WTC11 (cell line): ENCODE results near the gene CCNF. TPM values are rescaled to one million over a fixed set of nuclear protein-coding genes. Genes with fewer than 3 reads are reported as not detected.

ENCODE experiments used
- ATAC-seq: fragments of 200-7000 bp; cut with Tn5 transposase; 2 replicates; pipeline ENCODE4 v1.10.0; 2021; ENCODE audit warnings: mild to moderate bottlenecking, moderate library complexity
- CTCF ChIA-PET: fragments of 300-600 bp; sonication (Branson Sonifier 250); formaldehyde crosslinking; loops from one replicate; lab custom pipeline; 2021; ENCODE audit warnings: antibody characterized with exemption; lab: Charles Lee
- POLR2A ChIA-PET: fragments of 350-600 bp; sonication (Branson Sonifier 250); formaldehyde crosslinking; loops from one replicate; lab custom pipeline; 2021; ENCODE audit warnings: antibody characterized with exemption; lab: Charles Lee
- DNase-seq: peaks from one replicate; pipeline ENCODE4 v3.0.0; 2021; ENCODE audit warnings: low spot score
- H3K27ac Mint-ChIP-seq: 2 replicates; pipeline ENCODE4 v1.8.0; 2021; ENCODE audit warnings: mixed read lengths
- H3K27me3 Mint-ChIP-seq: 2 replicates; pipeline ENCODE4 v1.8.0; 2021; ENCODE audit warnings: low read depth, mild to moderate bottlenecking, moderate library complexity, mixed read lengths
- H3K36me3 Mint-ChIP-seq: 2 replicates; pipeline ENCODE4 v1.8.0; 2021; ENCODE audit warnings: mixed read lengths
- H3K4me1 Mint-ChIP-seq: 2 replicates; pipeline ENCODE4 v1.8.0; 2022; ENCODE audit warnings: mixed read lengths
- H3K4me3 Mint-ChIP-seq: 2 replicates; pipeline ENCODE4 v1.8.0; 2021; ENCODE audit warnings: mild to moderate bottlenecking, moderate library complexity, mixed read lengths
- H3K9me3 Mint-ChIP-seq: 2 replicates; pipeline ENCODE4 v1.8.0; 2021; ENCODE audit warnings: mixed read lengths
- AR ChIP-seq: fragments of 250-450 bp; sonication (Bioruptor Pico); IDR thresholded peaks from 2 replicates; pipeline ENCODE4 v1.9.0; 2021; ENCODE audit warnings: mild to moderate bottlenecking
- ARID4B ChIP-seq: sonication (generic); formaldehyde crosslinking; IDR thresholded peaks from 2 replicates; pipeline ENCODE4 v1.8.0; 2023; ENCODE audit warnings: missing genetic modification reagents, mild to moderate bottlenecking, borderline replicate concordance
- CDX4 ChIP-seq: fragments of 250-450 bp; sonication (Bioruptor Pico); IDR thresholded peaks from 2 replicates; pipeline ENCODE4 v1.9.0; 2021; ENCODE audit warnings: moderate library complexity, mild to moderate bottlenecking, inconsistent platforms, borderline replicate concordance
- CREB1 ChIP-seq: sonication (generic); formaldehyde crosslinking; IDR thresholded peaks from 2 replicates; pipeline ENCODE4 v1.8.0; 2023; ENCODE audit warnings: mild to moderate bottlenecking, missing genetic modification reagents
- EMX1 ChIP-seq: fragments of 250-450 bp; sonication (Bioruptor Pico); IDR thresholded peaks from 2 replicates; pipeline ENCODE4 v1.8.0; 2021; ENCODE audit warnings: mild to moderate bottlenecking
- JAZF1 ChIP-seq: fragments of 250-450 bp; sonication (Bioruptor Pico); IDR thresholded peaks from 2 replicates; pipeline ENCODE4 v1.9.0; 2021; ENCODE audit warnings: moderate library complexity, mild to moderate bottlenecking, inconsistent platforms
- JUN ChIP-seq: sonication (generic); formaldehyde crosslinking; IDR thresholded peaks from 2 replicates; pipeline ENCODE4 v1.8.0; 2023; ENCODE audit warnings: mild to moderate bottlenecking, missing genetic modification reagents
- MXD4 ChIP-seq: fragments of 250-450 bp; sonication (Bioruptor Pico); IDR thresholded peaks from 2 replicates; pipeline ENCODE4 v1.8.0; 2021; ENCODE audit warnings: mild to moderate bottlenecking, moderate library complexity, borderline replicate concordance
- NFE2L1 ChIP-seq: sonication (generic); formaldehyde crosslinking; IDR thresholded peaks from 2 replicates; pipeline ENCODE4 v1.8.1; 2023; ENCODE audit warnings: missing genetic modification reagents
- NFYB ChIP-seq: sonication (generic); formaldehyde crosslinking; conservative IDR thresholded peaks from 2 replicates; pipeline ENCODE4 v1.8.0; 2022; ENCODE audit warnings: low read depth, missing genetic modification reagents
- NR2C2 ChIP-seq: sonication (generic); formaldehyde crosslinking; IDR thresholded peaks from 2 replicates; pipeline ENCODE4 v1.8.0; 2022; ENCODE audit warnings: mild to moderate bottlenecking, missing genetic modification reagents
- NR3C1 ChIP-seq: sonication (generic); formaldehyde crosslinking; conservative IDR thresholded peaks from 2 replicates; pipeline ENCODE4 v1.8.1; 2023; ENCODE audit warnings: low read depth, mild to moderate bottlenecking, missing genetic modification reagents
- PRDM15 ChIP-seq: sonication (generic); formaldehyde crosslinking; IDR thresholded peaks from 2 replicates; pipeline ENCODE4 v1.8.0; 2022; ENCODE audit warnings: missing genetic modification reagents
- SMAD4 ChIP-seq: sonication (generic); formaldehyde crosslinking; IDR thresholded peaks from 2 replicates; pipeline ENCODE4 v1.8.0; 2022; ENCODE audit warnings: mild to moderate bottlenecking, missing genetic modification reagents
- ZNF263 ChIP-seq: sonication (generic); formaldehyde crosslinking; IDR thresholded peaks from 2 replicates; pipeline ENCODE4 v1.8.1; 2022; ENCODE audit warnings: low read depth, mild to moderate bottlenecking, moderate library complexity, missing genetic modification reagents
- ZNF396 ChIP-seq: fragments of 250-450 bp; sonication (Bioruptor Pico); IDR thresholded peaks from 2 replicates; pipeline ENCODE4 v1.8.0; 2021; ENCODE audit warnings: mild to moderate bottlenecking, moderate library complexity, borderline replicate concordance
- total RNA-seq: library from RNA; stranded (reverse); gene quantifications from 3 replicates; pipeline ENCODE4 v1.2.3, GENCODE V29; 2021
- TF ChIP-seq, protein P1 (sequence below): sonication (generic); formaldehyde crosslinking; IDR thresholded peaks from 2 replicates; pipeline ENCODE4 v1.8.0; 2023; ENCODE audit warnings: missing genetic modification reagents
- TF ChIP-seq, protein P2 (sequence below): sonication (generic); formaldehyde crosslinking; IDR thresholded peaks from 2 replicates; pipeline ENCODE4 v1.8.1; 2023; ENCODE audit warnings: mild to moderate bottlenecking, missing genetic modification reagents, moderate library complexity
- TF ChIP-seq, protein P3 (sequence below): sonication (generic); formaldehyde crosslinking; IDR thresholded peaks from 2 replicates; pipeline ENCODE4 v1.8.0; 2022; ENCODE audit warnings: mild to moderate bottlenecking, missing genetic modification reagents

The CCNF gene
- total RNA-seq, 1 experiment from 2014 or later = 65.7 TPM

DNA sequence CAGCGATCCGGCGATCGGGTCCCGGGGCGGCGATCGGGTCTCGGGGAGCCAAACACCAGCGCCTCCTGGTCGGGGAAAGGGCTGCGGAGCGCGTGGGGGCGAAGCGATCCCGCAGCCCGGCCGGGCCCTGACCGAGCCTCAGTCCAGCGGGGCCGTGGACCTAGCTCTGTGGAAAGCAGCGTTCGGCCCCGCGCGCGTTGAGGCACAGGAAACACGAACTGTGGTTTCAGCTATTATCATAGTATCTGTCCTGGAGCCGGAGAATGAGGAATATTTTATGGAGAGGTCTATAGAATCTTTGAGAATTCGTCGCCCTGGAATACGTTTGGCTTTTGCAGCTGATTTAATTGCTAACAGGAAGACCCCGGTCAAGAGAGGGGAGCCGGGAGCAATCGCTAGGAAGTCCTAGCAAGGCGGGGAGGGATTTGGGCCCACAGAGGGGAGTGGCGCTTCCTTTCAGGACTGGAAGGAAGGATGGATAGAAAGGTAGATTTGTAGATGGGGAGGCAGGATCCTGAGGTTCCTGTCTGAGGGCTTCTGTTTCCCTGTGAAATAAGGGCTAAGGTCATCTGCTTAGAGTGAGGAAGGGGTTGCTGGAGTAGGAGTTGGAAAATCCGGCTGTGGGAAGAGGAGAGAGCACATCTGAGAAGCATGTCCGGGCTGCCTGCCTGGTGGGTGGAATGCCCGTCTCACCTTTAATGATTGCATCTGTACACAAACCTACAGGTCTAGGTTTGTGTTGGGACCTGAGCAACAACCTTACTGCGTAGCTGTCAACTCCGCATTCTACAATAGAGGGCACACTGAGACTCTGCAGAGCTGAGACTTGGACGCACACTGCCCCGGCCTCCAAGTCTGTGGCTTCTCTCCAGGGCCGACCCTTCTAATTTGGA, 770 bp downstream of the CCNF start:
- TF ChIP-seq ZNF396 (CRISPR knock-in tag) (no peak), NFE2L1 (no peak), SMAD4 (CRISPR knock-in tag) (no peak), CREB1 (no peak), CDX4 (CRISPR knock-in tag) (no peak), ARID4B (CRISPR knock-in tag) (no peak), JUN (CRISPR knock-in tag) (no peak), NR3C1 (no peak), NR2C2 (CRISPR knock-in tag) (no peak), NFYB (no peak), AR (CRISPR knock-in tag) (no peak), EMX1 (CRISPR knock-in tag) (no peak)
- TF ChIP-seq, protein P1, sequence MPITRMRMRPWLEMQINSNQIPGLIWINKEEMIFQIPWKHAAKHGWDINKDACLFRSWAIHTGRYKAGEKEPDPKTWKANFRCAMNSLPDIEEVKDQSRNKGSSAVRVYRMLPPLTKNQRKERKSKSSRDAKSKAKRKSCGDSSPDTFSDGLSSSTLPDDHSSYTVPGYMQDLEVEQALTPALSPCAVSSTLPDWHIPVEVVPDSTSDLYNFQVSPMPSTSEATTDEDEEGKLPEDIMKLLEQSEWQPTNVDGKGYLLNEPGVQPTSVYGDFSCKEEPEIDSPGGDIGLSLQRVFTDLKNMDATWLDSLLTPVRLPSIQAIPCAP (CRISPR knock-in tag) = no peak
- Mint-ChIP-seq H3K4me1 (peaks cover 23% of the 10 kb centered on the region), H3K9me3 (no peaks in the 10 kb centered on the region), H3K27me3 (peaks cover 11% of the 10 kb centered on the region), H3K4me3 (peak overlapping the region; percentile 99), H3K36me3 (peaks cover 36% of the 10 kb centered on the region), H3K27ac (peak overlapping the region; percentile 40; the same call in 1 of the 2 replicates)
- DNase-seq = no peak
- no peak for ATAC-seq
- ChIA-PET POLR2A (interaction anchor here (0.6 to 1.3 kb wide), 3 partner anchors 10 to 580 kb away, joined by 3 to 5 read pairs (median 3); partner anchors contain the start of gene TEDC2), CTCF (interaction anchor here (1.0 to 3.7 kb wide), 7 partner anchors 22 to 235 kb away, joined by 3 to 32 read pairs (median 5); partner anchors contain the start of genes ABCA3 and TEDC2)

- CTCF ChIA-PET = interaction anchor here (1.4 kb wide), 1 partner anchor 28 kb away, joined by 3 read pairs; the partner anchor contains the start of gene TEDC2
- peaks cover 23% of the 10 kb centered on the region for H3K4me1 Mint-ChIP-seq
- H3K9me3 Mint-ChIP-seq = no peaks in the 10 kb centered on the region
- H3K27ac Mint-ChIP-seq = no peak overlapping the region
- H3K36me3 Mint-ChIP-seq = peaks cover 52% of the 10 kb centered on the region
- peaks cover 9% of the 10 kb centered on the region for H3K27me3 Mint-ChIP-seq
- ATAC-seq (no peak), DNase-seq (no peak)
- POLR2A ChIA-PET = no interaction called here
- no peak overlapping the region for H3K4me3 Mint-ChIP-seq
- TF ChIP-seq, protein P2, sequence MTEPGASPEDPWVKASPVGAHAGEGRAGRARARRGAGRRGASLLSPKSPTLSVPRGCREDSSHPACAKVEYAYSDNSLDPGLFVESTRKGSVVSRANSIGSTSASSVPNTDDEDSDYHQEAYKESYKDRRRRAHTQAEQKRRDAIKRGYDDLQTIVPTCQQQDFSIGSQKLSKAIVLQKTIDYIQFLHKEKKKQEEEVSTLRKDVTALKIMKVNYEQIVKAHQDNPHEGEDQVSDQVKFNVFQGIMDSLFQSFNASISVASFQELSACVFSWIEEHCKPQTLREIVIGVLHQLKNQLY (CRISPR knock-in tag) = no peak
- TF ChIP-seq NR2C2 (CRISPR knock-in tag) (no peak), MXD4 (no peak), JAZF1 (CRISPR knock-in tag) (no peak), PRDM15 (CRISPR knock-in tag) (no peak), ZNF263 (CRISPR knock-in tag) (no peak)
- TF ChIP-seq, protein P3, sequence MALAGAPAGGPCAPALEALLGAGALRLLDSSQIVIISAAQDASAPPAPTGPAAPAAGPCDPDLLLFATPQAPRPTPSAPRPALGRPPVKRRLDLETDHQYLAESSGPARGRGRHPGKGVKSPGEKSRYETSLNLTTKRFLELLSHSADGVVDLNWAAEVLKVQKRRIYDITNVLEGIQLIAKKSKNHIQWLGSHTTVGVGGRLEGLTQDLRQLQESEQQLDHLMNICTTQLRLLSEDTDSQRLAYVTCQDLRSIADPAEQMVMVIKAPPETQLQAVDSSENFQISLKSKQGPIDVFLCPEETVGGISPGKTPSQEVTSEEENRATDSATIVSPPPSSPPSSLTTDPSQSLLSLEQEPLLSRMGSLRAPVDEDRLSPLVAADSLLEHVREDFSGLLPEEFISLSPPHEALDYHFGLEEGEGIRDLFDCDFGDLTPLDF (CRISPR knock-in tag) = no peak
Observed at GRCh38 chr16:2432286-2432685, 3.0 kb downstream of the CCNF start.
